PC-9 (cell line): ENCODE data around the gene PGPEP1. TPM values are rescaled to one million over a fixed set of nuclear protein-coding genes. Genes with fewer than 3 reads are reported as not detected.

ENCODE experiments used
- BruUV-seq: library from RNA; stranded (reverse); fragments of 400-500 nt; replicated peaks from 2 replicates; lab custom pipeline; 2021; lab: Mats Ljungman, UMichigan
- CTCF ChIA-PET: fragments of 300-600 bp; sonication (Branson Sonifier 250); formaldehyde crosslinking; loops from one replicate; lab custom pipeline; 2022; ENCODE audit warnings: antibody characterized with exemption; lab: Charles Lee
- POLR2A ChIA-PET: fragments of 300-600 bp; sonication (Branson Sonifier 250); formaldehyde crosslinking; loops from one replicate; lab custom pipeline; 2022; ENCODE audit warnings: antibody characterized with exemption; ENCODE audit not compliant: unreplicated experiment; lab: Charles Lee
- DNase-seq, 2 experiments: peaks; one replicate each; pipeline versions ENCODE4 v3.0.0 to v3.0.0-alpha.2; 2015 to 2022; ENCODE audit warnings: mixed read lengths in 1 of 2
- H2AFZ ChIP-seq: fragments of 200-600 bp; sonication (generic); 2 replicates; pipeline ENCODE4 v1.8.1; 2017; ENCODE audit warnings: antibody characterized with exemption
- H3F3A ChIP-seq: fragments of 200-600 bp; sonication (generic); 2 replicates; pipeline ENCODE4 v1.8.1; 2017; ENCODE audit warnings: antibody characterized with exemption, mild to moderate bottlenecking, low read depth; ENCODE audit not compliant: insufficient read depth
- H3K27ac ChIP-seq: fragments of 200-600 bp; sonication (generic); 2 replicates; pipeline ENCODE4 v1.6.1; 2016; ENCODE audit warnings: mixed run types
- H3K27me3 ChIP-seq: fragments of 200-600 bp; sonication (generic); 2 replicates; pipeline ENCODE4 v1.6.1; 2016; ENCODE audit warnings: low read depth, mixed run types; ENCODE audit not compliant: insufficient read depth
- H3K36me3 ChIP-seq: fragments of 200-600 bp; sonication (generic); 2 replicates; pipeline ENCODE4 v1.6.1; 2016; ENCODE audit warnings: low read depth, mixed run types
- H3K4me1 ChIP-seq: fragments of 200-600 bp; sonication (generic); replicated peaks from 2 replicates; pipeline ENCODE4 v1.6.1; 2016; ENCODE audit warnings: mixed run types; ENCODE audit not compliant: insufficient read depth
- H3K4me2 ChIP-seq: fragments of 200-600 bp; sonication (generic); 2 replicates; pipeline ENCODE4 v1.6.1; 2017; ENCODE audit warnings: mixed run types
- H3K4me3 ChIP-seq: fragments of 200-600 bp; sonication (generic); 2 replicates; pipeline ENCODE4 v1.6.1; 2016; ENCODE audit warnings: mixed run types
- H3K79me2 ChIP-seq: fragments of 200-600 bp; sonication (generic); 2 replicates; pipeline ENCODE4 v1.6.1; 2017; ENCODE audit warnings: low read depth, mixed run types
- H3K9me2 ChIP-seq: fragments of 200-600 bp; sonication (generic); 2 replicates; pipeline ENCODE4 v1.8.1; 2017; ENCODE audit warnings: mild to moderate bottlenecking; ENCODE audit not compliant: insufficient read depth
- H3K9me3 ChIP-seq: fragments of 200-600 bp; sonication (generic); 2 replicates; pipeline ENCODE4 v1.8.1; 2016; ENCODE audit warnings: low read depth; ENCODE audit not compliant: insufficient read depth
- H4K20me1 ChIP-seq: fragments of 200-600 bp; sonication (generic); 2 replicates; pipeline ENCODE4 v1.8.1; 2017; ENCODE audit not compliant: insufficient read depth
- EZH2 ChIP-seq: fragments of 200-600 bp; sonication (generic); IDR thresholded peaks from 2 replicates; pipeline ENCODE4 v1.8.0; 2017; ENCODE audit warnings: antibody characterized with exemption, low read depth
- intact Hi-C: fragments of 100-400 bp; cut with micrococcal nuclease; formaldehyde crosslinking; loops from one replicate; pipeline ENCODE4 v1.10.0; 2022; ENCODE audit not compliant: unreplicated experiment
- microRNA-seq: library from miRNA; unstranded; fragments of <30 nt; microRNA quantifications from one replicate; pipeline ENCODE4 v1.2.0, GENCODE V29; 2021; ENCODE audit warnings: borderline number of aligned reads, borderline replicate concordance
- total RNA-seq: library from RNA; stranded (reverse); gene quantifications from 2 replicates; pipeline ENCODE4 v1.2.3, GENCODE V29; 2021
- TF ChIP-seq, protein P1 (sequence below): fragments of 200-600 bp; sonication (generic); conservative IDR thresholded peaks from 2 replicates; pipeline ENCODE4 v1.6.1; 2017; ENCODE audit warnings: mixed run types, antibody characterized with exemption, mild to moderate bottlenecking, moderate library complexity

The PGPEP1 gene
- total RNA-seq, 1 experiment from 2014 or later, result 53.6 TPM

DNA sequence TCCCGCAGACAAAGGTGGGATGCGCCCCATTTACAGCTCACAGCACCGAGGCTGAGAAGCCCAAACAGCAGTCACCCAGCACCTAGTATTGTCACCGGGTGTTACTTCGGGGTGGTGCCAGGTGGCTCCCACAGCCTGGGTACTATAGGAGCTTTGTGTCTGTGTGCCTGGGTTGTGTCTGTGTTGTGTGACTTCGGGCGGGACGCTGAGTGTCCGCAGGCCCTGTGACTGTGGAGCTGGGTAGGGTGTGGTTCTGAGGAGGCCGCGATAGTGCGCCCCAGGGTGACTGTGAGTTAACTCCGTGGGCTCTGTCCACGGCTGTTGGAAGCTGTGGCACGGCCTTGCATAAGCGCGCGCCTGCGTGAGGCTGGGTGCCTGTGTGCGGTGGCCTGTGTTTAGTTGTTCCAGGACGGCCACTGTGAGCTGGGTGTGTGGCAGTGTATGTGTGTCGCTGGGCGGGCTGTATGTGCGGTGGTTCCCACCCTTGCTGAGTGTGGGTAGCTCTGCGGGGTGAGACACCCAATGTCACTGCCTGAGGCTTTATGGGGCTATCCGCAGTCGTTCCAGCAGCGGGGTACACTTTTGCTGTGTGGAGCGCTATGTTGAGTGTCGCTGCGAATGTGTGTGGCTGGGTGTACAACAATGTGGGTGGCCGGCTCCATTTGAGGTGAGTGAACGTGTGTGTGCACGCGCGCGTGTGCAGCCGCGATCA, 78.2 kb downstream of the PGPEP1 start:
- Histone ChIP-seq H3K4me3 (peak overlapping the region; percentile 68; the same call in 1 of the 2 replicates), H2AFZ (no peak overlapping the region), H3K9me2 (no peaks in the 10 kb centered on the region), H3K9me3 (no peaks in the 10 kb centered on the region), H4K20me1 (peaks cover 33% of the 10 kb centered on the region), H3K4me2 (peak overlapping the region; percentile 98), H3K4me1 (peaks cover 55% of the 10 kb centered on the region), H3K27me3 (no peaks in the 10 kb centered on the region), H3F3A (peaks cover 49% of the 10 kb centered on the region), H3K27ac (no peak overlapping the region), H3K36me3 (no peaks in the 10 kb centered on the region), H3K79me2 (peaks cover 37% of the 10 kb centered on the region)
- BruUV-seq, result no TSS peak
- CTCF ChIA-PET, result interaction anchor here (0.6 to 0.8 kb wide), 2 partner anchors 53 to 117 kb away, joined by 3 to 6 read pairs; no protein-coding TSS in a partner anchor
- intact Hi-C loops, result loop anchor here (5.0 to 10.0 kb wide), 2 partner anchors 164 to 411 kb away; partner anchors contain the start of gene ARRDC2
- POLR2A ChIA-PET, result interaction anchor here (0.5 to 0.6 kb wide), 3 partner anchors 96 to 504 kb away, joined by 3 to 5 read pairs (median 3); partner anchors contain the start of genes JUND and LSM4
- DNase-seq, result no peak
- TF ChIP-seq, protein P1, sequence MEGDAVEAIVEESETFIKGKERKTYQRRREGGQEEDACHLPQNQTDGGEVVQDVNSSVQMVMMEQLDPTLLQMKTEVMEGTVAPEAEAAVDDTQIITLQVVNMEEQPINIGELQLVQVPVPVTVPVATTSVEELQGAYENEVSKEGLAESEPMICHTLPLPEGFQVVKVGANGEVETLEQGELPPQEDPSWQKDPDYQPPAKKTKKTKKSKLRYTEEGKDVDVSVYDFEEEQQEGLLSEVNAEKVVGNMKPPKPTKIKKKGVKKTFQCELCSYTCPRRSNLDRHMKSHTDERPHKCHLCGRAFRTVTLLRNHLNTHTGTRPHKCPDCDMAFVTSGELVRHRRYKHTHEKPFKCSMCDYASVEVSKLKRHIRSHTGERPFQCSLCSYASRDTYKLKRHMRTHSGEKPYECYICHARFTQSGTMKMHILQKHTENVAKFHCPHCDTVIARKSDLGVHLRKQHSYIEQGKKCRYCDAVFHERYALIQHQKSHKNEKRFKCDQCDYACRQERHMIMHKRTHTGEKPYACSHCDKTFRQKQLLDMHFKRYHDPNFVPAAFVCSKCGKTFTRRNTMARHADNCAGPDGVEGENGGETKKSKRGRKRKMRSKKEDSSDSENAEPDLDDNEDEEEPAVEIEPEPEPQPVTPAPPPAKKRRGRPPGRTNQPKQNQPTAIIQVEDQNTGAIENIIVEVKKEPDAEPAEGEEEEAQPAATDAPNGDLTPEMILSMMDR, result no peak
- no peak for TF ChIP-seq EZH2

DNA sequence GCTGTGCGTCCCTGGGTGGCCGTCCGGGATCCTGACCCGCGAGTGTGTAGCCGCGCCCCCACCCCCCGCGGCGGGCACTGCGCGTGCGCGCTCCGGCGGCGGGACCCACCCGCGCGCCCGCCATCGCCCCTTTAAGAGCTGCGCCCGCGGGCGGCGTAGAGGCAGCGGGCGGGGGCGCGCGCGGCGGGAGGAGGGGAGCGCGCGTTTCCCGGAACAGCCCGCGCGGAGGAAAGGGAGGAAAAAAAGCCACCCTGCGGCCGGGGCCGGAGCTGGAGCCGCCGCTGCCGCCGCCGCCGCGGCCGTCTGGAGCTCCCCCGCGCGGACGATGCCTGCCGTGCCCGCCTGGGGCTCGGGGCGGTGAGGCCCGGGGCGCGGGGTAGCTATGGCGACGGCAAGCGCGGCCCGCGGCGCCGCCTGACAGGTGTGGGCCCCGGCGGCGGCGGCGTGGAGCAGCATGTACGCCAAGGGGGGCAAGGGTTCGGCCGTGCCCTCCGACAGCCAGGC, 78.8 kb downstream of the PGPEP1 start, which contains the start of gene SSBP4:
TSS of gene SSBP4 (plus strand) at position 204 of the 504 bp plus-strand sequence. CDS start at position 455, 251 bp downstream.
- no peaks in the 10 kb centered on the region for H3K9me2 ChIP-seq
- H3K4me1 ChIP-seq, result peaks cover 52% of the 10 kb centered on the region
- H3K4me2 ChIP-seq, result peak within 1 kb of the TSS; percentile 98
- H2AFZ ChIP-seq, result peak within 1 kb of the TSS; percentile 77; the same call in 1 of the 2 replicates
- CTCF ChIA-PET, result interaction anchor here (0.6 to 0.8 kb wide), 5 partner anchors 39 to 254 kb away, joined by 3 to 8 read pairs (median 5); partner anchors contain the start of gene RAB3A
- H3K9me3 ChIP-seq, result no peaks in the 10 kb centered on the region
- peaks cover 44% of the 10 kb centered on the region for H3F3A ChIP-seq
- peaks cover 44% of the 10 kb centered on the region for H3K79me2 ChIP-seq
- H3K27me3 ChIP-seq, result no peaks in the 10 kb centered on the region
- H3K36me3 ChIP-seq, result no peaks in the 10 kb centered on the region
- TF ChIP-seq, protein P1, result no peak; the same call in 1 of the 2 replicates
- no peak for TF ChIP-seq EZH2
- POLR2A ChIA-PET, result interaction anchor here (0.5 to 0.6 kb wide), 3 partner anchors 96 to 504 kb away, joined by 3 to 5 read pairs (median 3); partner anchors contain the start of genes JUND and LSM4
- peaks cover 40% of the 10 kb centered on the region for H4K20me1 ChIP-seq
- peak within 1 kb of the TSS; percentile 68 for H3K4me3 ChIP-seq
- H3K27ac ChIP-seq, result no peak within 1 kb of the TSS
- peak; percentile 48 to 80 for DNase-seq
- BruUV-seq, result no TSS peak
- intact Hi-C loops, result loop anchor here (5.0 to 10.0 kb wide), 2 partner anchors 164 to 412 kb away; partner anchors contain the start of gene ARRDC2

Small RNAs within 50 kb of the gene (microRNA-seq; reads per million reads assigned to microRNA genes)
- not detected for gene MIR3189

Other genes starting within 250 kb of the PGPEP1 start
- gene MAST3, start 242.8 kb upstream of the PGPEP1 start, total RNA-seq, result 14.1 and 15.8 TPM in 2 replicates
- 58.3 and 61.8 TPM in 2 replicates for gene PIK3R2, start 187.4 kb upstream of the PGPEP1 start, total RNA-seq
- 26.1 and 35.8 TPM in 2 replicates for gene IFI30, start 166.8 kb upstream of the PGPEP1 start, total RNA-seq
- gene MPV17L2, start 147.4 kb upstream of the PGPEP1 start, total RNA-seq, result 11.2 and 12.1 TPM in 2 replicates
- gene RAB3A, start 136.6 kb upstream of the PGPEP1 start, total RNA-seq, result 4.0 and 4.1 TPM in 2 replicates
- gene PDE4C, start 114.2 kb upstream of the PGPEP1 start, total RNA-seq, result 2.2 and 3.8 TPM in 2 replicates
- 5.6 and 7.3 TPM in 2 replicates for gene IQCN, start 66.1 kb upstream of the PGPEP1 start, total RNA-seq
- gene JUND, start 59.0 kb upstream of the PGPEP1 start, total RNA-seq, result 115 and 150 TPM in 2 replicates
- 291 and 323 TPM in 2 replicates for gene LSM4, start 17.5 kb upstream of the PGPEP1 start, total RNA-seq
- gene GDF15, start 45.6 kb downstream of the PGPEP1 start, total RNA-seq, result 15.1 and 17.2 TPM in 2 replicates
- not detected in 2 replicates for gene LRRC25, start 57.0 kb downstream of the PGPEP1 start, total RNA-seq
- gene SSBP4, start 78.8 kb downstream of the PGPEP1 start, total RNA-seq, result 56.6 and 65.2 TPM in 2 replicates
- 129 and 142 TPM in 2 replicates for gene ISYNA1, start 97.5 kb downstream of the PGPEP1 start, total RNA-seq
- gene ELL, start 181.5 kb downstream of the PGPEP1 start, total RNA-seq, result 12.9 and 14.6 TPM in 2 replicates
- 231 and 320 TPM in 2 replicates for gene FKBP8, start 203.0 kb downstream of the PGPEP1 start, total RNA-seq
- 97.0 and 101 TPM in 2 replicates for gene KXD1, start 217.3 kb downstream of the PGPEP1 start, total RNA-seq
- gene UBA52, start 231.3 kb downstream of the PGPEP1 start, total RNA-seq, result 1,141 and 1,151 TPM in 2 replicates
- gene REX1BD, start 248.2 kb downstream of the PGPEP1 start, total RNA-seq, result 44.8 and 64.3 TPM in 2 replicates